ENCODE results near the gene DSCAM.

GRCh38 chr21:40208948-40209345 is 638.0 kb downstream of the DSCAM start:
- TF ChIP-seq, protein P1, sequence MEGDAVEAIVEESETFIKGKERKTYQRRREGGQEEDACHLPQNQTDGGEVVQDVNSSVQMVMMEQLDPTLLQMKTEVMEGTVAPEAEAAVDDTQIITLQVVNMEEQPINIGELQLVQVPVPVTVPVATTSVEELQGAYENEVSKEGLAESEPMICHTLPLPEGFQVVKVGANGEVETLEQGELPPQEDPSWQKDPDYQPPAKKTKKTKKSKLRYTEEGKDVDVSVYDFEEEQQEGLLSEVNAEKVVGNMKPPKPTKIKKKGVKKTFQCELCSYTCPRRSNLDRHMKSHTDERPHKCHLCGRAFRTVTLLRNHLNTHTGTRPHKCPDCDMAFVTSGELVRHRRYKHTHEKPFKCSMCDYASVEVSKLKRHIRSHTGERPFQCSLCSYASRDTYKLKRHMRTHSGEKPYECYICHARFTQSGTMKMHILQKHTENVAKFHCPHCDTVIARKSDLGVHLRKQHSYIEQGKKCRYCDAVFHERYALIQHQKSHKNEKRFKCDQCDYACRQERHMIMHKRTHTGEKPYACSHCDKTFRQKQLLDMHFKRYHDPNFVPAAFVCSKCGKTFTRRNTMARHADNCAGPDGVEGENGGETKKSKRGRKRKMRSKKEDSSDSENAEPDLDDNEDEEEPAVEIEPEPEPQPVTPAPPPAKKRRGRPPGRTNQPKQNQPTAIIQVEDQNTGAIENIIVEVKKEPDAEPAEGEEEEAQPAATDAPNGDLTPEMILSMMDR (IDR thresholded peaks at IDR 0.05) = no peak
- no peak for TF ChIP-seq POLR2A (IDR thresholded peaks at IDR 0.05)

All from uterus (tissue), 2 donors.